EL (cell line): ENCODE data around the gene GIMAP5.
"Not testable (repeated sequence)": the region's sequence is repeated elsewhere in the genome, so short reads cannot be mapped to it uniquely, and the experiment has no call there.

Experiments used
- DNase-seq: peaks from one replicate; pipeline ENCODE4 v3.0.0-alpha.2; 2016

GIMAP5 gene

GRCh38 chr7:150735596-150736358, 1.4 kb upstream of the GIMAP5 start:
- DNase-seq: no peak

DNA sequence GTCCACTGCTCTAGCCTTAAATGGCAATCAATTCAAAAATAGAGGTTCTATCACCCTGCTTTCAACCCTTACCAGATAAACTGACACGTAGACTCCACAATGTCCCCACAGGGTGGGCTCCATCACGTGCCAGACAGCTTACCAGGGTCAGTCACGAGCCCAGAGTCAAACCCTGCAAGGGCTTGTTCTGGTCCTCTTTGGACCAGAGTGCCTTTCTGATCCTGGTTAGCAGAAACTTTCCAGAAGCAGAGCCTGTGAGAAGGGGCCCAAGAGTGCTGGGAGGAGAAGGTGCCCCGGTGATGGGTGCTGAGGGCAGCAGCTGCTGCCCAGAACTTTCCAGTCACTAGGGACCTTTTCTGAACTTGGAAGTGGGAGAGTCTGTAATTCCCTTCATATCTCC, 354 bp upstream of the GIMAP5 start:
- no peak for DNase-seq

DNA sequence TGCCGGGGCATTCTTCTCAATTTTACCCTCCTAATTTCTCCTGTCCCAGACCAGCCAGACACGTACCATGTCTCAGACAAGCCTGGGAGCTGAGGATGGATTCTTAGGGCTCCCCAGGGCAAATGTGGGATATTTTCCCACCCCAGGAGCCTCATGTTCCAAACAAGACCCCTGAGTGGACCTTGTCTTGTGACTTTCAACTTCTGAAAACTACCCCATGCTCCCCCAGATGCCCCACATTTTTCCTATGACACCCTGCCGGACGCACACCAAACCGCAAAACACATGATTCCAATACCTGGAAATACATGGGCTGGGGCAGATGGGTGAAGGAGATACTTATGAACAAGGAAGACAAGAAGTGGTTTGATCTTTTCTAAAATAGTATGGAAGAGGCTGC, 874 bp downstream of the GIMAP5 start:
- DNase-seq: no peak

DNA sequence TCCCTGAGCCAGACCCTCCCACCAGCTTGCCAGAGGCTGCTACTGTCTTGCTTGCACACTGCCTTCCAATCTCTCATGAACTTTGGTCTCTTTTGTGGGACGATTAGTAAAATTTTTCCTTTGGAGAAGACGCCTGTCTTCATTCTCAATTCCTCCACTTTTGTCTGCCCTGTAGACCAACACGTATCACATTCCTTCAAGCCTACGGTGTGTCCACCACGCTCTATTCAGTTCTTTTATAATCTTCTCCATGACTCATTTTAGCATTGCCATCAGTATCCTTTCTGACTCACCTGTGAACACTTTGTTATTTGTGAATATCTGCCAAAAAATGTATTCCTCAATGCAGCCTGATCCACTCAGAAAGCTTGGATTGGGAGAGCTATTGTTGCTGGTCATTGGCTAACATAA, 1.4 kb downstream of the GIMAP5 start:
- DNase-seq: peak; percentile 4

DNA sequence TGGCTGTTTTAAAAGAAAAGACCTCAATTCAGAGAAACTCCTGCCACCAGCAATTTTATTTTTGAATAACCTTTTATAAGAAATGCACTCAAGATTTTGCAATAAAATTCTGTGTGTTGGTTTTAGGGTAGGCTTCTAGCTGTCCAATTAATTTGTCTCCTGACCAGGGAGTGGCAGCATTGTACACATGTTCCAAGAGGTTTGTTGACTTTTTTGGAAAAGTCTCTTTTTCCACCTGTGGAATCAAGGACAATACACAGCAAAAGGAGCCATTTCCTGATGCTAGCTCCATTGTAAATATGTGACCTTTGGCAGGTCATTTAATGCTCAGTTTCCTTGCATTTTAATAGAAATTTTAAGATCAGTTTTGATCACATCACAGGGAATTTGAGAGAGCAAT, 1.8 kb downstream of the GIMAP5 start:
- no peak for DNase-seq

- no peak for DNase-seq
Observed at GRCh38 chr7:150740053-150740452, 2.8 kb downstream of the GIMAP5 start.

DNA sequence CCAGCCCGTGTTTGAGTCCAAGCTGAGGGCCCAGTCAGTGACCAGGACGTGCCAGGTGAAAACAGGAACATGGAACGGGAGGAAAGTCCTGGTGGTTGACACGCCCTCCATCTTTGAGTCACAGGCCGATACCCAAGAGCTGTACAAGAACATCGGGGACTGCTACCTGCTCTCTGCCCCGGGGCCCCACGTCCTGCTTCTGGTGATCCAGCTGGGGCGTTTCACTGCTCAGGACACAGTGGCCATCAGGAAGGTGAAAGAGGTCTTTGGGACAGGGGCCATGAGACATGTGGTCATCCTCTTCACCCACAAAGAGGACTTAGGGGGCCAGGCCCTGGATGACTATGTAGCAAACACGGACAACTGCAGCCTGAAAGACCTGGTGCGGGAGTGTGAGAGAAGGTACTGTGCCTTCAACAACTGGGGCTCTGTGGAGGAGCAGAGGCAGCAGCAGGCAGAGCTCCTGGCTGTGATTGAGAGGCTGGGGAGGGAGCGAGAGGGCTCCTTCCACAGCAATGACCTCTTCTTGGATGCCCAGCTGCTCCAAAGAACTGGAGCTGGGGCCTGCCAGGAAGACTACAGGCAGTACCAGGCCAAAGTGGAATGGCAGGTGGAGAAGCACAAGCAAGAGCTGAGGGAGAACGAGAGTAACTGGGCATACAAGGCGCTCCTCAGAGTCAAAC, 5.2 kb downstream of the GIMAP5 start:
- no peak for DNase-seq

DNA sequence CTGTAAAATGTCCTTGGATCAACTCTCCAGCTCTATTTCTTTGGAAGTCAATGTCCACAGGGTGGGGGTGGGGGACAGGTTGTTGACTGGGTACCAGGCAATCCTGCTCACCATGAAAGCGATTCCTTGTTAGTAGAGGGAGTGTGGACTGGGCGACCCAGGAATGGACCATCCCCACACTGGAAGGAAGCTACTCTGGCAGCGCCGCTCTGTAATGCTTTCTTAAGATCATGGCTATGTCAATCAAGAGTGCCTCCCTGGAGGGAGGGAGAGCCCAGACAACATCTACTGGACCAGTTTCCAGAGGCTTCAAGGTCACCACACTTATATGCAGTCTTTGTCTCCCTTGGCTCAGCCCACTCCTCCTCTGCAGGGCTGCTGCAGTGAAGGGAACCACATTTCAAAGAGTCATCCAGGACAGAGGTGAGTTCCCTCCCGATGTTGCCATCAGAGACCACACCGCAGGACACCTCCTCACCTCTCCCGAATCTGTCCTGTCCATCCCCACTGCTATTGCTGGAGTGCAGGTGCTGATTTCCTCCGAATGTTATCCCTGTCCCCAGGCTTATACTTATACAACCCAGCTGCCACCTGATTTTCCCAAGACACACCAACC, 6.9 kb downstream of the GIMAP5 start:
- no peak for DNase-seq

DNA sequence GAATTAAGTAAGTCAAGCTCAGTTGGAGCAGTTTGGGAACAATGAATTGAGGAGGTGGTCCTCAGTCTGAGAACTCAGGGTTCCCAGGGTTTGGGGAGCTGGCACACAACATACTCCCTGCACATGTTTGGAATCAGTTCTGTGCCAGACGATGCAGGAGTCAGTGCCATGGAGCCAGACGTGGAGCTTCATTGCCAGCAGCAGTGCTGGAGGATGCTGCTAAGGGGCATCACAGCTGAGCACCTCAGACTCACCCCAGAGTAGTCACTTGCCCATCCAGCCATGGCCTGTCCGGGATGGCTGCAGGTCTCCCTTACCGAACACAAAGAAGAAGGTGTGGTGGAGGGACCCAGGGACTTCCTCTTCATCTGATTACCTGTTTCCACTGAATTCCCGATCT, 7.9 kb downstream of the GIMAP5 start:
- DNase-seq: no peak

- DNase-seq: no peak
Observed at GRCh38 chr7:150745876-150746275, 8.7 kb downstream of the GIMAP5 start.

DNA sequence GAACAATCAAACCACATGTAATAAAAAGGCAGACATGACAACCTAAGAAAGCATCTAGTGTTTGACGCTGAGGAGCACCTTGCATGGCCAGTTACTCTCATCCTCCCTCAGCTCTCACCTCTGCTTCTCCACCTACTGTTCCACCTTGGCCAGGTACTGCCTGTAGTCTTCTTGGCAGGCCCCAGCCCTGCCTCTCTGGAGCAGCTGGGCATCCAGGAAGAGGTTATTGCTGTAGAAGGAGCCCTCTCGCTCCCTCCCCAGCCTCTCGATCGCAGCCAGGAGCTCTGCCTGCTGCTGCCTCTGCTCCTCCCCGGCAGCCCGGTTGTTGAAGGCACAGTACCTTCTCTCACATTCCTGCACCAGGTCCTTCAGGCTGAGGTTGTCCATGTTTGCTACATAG, 9.7 kb downstream of the GIMAP5 start:
- no peak for DNase-seq

- no peak for DNase-seq
Observed at GRCh38 chr7:150748376-150748775, 11.2 kb downstream of the GIMAP5 start.

GRCh38 chr7:150751702-150752101, 14.5 kb downstream of the GIMAP5 start:
- no peak for DNase-seq

DNA sequence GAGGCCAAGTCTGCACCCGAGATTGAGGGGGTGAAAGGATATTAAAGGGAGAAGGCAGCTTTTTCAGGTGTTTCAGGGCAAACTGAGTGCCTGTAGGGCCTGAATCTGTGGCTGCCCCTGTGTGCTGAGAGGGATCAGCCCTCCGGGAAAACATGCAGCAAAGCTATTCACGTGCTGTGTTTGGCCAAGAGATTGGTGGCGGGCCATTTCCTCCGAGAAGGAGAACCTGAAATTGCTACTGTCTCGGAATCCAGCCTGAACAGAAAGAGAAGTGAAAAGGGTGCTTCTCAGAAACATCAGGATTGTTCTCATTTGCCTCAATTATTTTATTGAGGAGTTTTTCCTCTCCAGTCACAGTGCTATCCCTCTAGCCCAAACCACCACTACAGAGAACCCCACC, 16.0 kb downstream of the GIMAP5 start:
- no peak for DNase-seq

DNA sequence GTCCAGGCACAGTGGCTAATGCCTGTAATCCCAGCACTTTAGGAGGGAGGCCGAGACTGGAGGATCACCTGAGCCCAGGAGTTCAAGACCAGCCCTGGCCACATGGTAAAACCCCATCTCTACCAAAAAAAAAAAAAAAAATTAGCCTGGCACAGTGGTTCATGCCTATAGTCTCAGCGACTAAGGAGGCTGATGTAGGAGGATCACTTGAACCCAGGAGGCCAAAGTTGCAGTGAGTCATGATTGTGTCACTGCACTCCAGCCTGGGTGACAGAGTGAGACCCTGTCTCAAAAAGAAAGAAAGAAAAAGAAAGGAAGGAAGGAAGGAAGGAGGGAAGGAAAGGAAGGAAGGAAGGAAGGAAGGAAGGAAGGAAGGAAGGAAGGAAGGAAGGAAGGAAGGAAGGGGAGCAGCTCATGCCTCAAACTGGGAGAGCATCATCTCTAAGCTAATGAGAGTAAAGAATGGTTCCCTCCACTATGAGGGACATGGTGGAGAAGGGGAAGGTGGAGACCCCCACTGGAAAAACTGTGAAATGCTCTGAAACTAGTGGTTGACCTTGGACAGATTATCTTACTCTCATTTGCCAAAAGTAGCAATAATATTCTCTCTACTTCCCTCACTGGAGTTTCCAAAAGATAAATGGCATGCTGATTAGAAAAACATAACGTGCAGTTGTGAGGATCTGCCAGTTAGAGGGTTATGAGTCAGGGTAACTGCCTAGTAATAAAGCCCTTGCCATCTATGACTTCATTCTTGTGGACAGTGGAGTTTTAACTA, 16.8 kb downstream of the GIMAP5 start:
- DNase-seq: no peak

GRCh38 chr7:150754951-150755350, 17.7 kb downstream of the GIMAP5 start:
- no peak for DNase-seq

GRCh38 chr7:150755473-150756099, 18.4 kb downstream of the GIMAP5 start:
- DNase-seq: no peak

DNA sequence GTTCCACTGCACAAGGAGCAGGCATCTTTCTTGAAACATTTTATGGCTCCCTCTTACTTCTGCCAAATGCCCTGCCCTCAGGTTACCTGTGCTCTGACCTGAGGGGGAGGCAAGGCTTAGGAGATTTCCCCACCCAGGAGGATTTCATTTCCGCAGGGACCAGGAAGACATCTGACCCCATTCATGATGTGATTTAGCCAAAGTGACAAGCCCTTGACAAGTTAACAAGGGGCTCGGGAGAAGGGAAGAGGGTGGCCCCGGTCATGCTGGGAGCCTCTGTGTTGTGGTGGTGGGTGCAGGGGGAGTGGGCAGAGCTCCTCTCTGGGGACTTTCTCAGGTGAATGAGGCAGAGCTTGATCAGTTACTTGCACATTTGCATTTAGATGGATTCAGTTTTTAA, 18.9 kb downstream of the GIMAP5 start:
- no peak for DNase-seq

DNA sequence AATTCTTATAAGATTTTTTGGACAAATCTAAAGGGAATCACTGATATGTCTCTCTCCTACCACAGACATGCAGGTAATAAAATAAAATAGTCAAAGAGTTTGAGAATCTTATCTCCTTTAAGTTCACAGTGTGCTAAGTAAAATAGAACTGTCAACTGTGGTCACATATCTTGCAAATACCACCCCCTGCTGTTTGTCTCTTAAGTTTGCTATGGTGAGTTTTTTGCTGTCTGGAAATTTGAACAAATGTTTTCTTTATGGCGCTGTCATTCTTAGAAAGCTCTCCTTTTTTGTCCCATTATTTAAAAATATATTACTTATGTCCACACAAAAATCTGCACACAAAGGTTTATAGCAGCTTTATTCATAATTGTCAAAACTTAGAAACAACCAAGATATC, 19.6 kb downstream of the GIMAP5 start:
- DNase-seq: no peak

DNA sequence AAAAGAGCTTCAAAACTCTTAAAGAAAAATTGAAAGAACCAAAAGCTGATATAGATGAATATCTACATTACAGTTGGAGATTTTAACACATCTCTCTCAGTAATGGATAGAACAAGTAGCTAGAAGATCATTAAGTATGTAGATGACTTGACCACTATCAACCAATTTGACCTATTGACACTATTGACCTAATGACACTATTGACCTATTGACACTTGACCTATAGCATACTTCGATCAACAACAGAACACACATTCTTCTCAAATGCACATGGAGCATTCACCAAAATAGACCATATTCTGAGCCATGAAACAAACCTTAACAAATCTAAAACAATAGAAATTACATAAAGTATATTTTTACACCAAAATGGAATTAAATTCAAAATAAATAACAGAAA, 22.3 kb downstream of the GIMAP5 start:
- DNase-seq: no peak

GRCh38 chr7:150766334-150766709, 29.1 kb downstream of the GIMAP5 start:
- no peak for DNase-seq

- no peak for DNase-seq
Observed at GRCh38 chr7:150769768-150770167, 32.5 kb downstream of the GIMAP5 start.

- not testable (repeated sequence) for DNase-seq
Observed at GRCh38 chr7:150774131-150774530, 36.9 kb downstream of the GIMAP5 start.
